Fibroblast of skin of abdomen (primary cell): ENCODE data around the gene SNCA. TPM values are rescaled to one million over a fixed set of nuclear protein-coding genes. Genes with fewer than 3 reads are reported as not detected.

Source experiments
- DNase-seq: peaks from one replicate; pipeline ENCODE4 v3.0.0-alpha.2; 2013
- polyA plus RNA-seq, 2 experiments: library from polyadenylated mRNA; unstranded; fragments of 120-200 nt; gene quantifications; one replicate each; pipeline ENCODE4 v1.2.1, GENCODE V29; 2013; ENCODE audit not compliant: insufficient read length in 2 of 2

Gene SNCA
- polyA plus RNA-seq (2013, experiment 1 of 2; ENCODE audit: insufficient read length): 2.1 TPM
- polyA plus RNA-seq (2013, experiment 2 of 2; ENCODE audit: insufficient read length): 1.3 TPM

- DNase-seq: peak; percentile 58
Measured at GRCh38 chr4:89836897-89837384, at the start of gene SNCA. Gene SNCA (minus strand): TSS chr4:89837161. CDS start chr4:89835667, 1,494 bp downstream.

- no peak for DNase-seq
Measured at GRCh38 chr4:89879215-89879614, 42.3 kb upstream of the SNCA start.

- DNase-seq: no peak
Measured at GRCh38 chr4:89878611-89879010, 41.6 kb upstream of the SNCA start.

GRCh38 chr4:89876548-89876947, 39.6 kb upstream of the SNCA start:
- DNase-seq: no peak

- DNase-seq: no peak
Measured at GRCh38 chr4:89871211-89871610, 34.2 kb upstream of the SNCA start.

GRCh38 chr4:89868999-89869589, 32.1 kb upstream of the SNCA start:
- DNase-seq: no peak

GRCh38 chr4:89868276-89868675, 31.3 kb upstream of the SNCA start:
- DNase-seq: no peak

- DNase-seq: no peak
Measured at GRCh38 chr4:89863533-89863932, 26.6 kb upstream of the SNCA start.

- DNase-seq: no peak
Measured at GRCh38 chr4:89860971-89861370, 24.0 kb upstream of the SNCA start.

- no peak for DNase-seq
Measured at GRCh38 chr4:89855236-89855635, 18.3 kb upstream of the SNCA start.

GRCh38 chr4:89847571-89848325, 10.8 kb upstream of the SNCA start:
- no peak for DNase-seq

- DNase-seq: no peak
Measured at GRCh38 chr4:89839558-89839957, 2.6 kb upstream of the SNCA start.

- DNase-seq: peak; percentile 2
Measured at GRCh38 chr4:89837993-89838390, 1.0 kb upstream of the SNCA start.

GRCh38 chr4:89837385-89837992, 528 bp upstream of the SNCA start:
- peak; percentile 18 for DNase-seq

GRCh38 chr4:89836031-89836745, 773 bp downstream of the SNCA start:
- no peak for DNase-seq

- DNase-seq: no peak
Measured at GRCh38 chr4:89835413-89835812, 1.5 kb downstream of the SNCA start.

- no peak for DNase-seq
Measured at GRCh38 chr4:89834486-89835209, 2.3 kb downstream of the SNCA start.

GRCh38 chr4:89829470-89830138, 7.4 kb downstream of the SNCA start:
- DNase-seq: peak; percentile 24

- peak; percentile 22 for DNase-seq
Measured at GRCh38 chr4:89823416-89823815, 13.5 kb downstream of the SNCA start.

GRCh38 chr4:89821612-89822011, 15.3 kb downstream of the SNCA start:
- no peak for DNase-seq

- DNase-seq: no peak
Measured at GRCh38 chr4:89820010-89820409, 17.0 kb downstream of the SNCA start.

- DNase-seq: no peak
Measured at GRCh38 chr4:89814362-89814761, 22.6 kb downstream of the SNCA start.
